ENCODE results near the gene MYL9. TPM values are rescaled to one million over a fixed set of nuclear protein-coding genes. Genes with fewer than 3 reads are reported as not detected.
A peak's percentile ranks its signal among the peaks of the same experiment; 100 is the strongest.

The MYL9 gene
- polyA plus RNA-seq, 1 of the 3 experiments (the other 2 are of a cell fraction): not detected

DNA sequence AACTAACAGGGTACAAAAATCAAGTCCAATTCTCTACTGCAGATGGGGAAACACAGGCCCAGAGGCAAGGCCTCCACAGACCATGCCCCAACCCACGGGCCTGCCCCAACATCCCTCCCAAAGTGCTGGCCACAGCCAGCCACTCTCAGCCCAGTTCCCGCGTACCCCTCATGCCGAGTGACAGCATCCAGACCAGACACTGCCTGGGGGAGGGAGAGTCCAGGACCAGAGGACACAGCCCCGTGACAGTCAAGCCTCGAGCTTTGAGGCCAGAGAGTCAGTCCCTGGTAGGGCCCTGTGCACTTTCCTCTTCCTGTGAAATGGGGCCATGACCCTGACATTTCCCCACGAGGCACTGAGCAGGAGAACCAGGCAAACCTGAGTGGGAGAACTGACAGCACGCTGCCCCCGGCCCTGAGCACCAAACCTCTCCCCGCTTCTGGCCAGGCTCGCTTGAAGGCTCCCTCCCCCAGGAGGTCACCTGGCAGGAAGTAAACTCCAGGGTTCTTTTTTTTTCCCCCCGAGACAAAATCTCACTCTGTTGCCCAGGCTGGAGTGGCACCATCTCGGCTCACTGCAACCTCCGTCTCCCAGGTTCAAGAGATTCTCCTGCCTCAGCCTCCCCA lies 4.9 kb downstream of the MYL9 start (continued):
- TF ChIP-seq, protein P1, sequence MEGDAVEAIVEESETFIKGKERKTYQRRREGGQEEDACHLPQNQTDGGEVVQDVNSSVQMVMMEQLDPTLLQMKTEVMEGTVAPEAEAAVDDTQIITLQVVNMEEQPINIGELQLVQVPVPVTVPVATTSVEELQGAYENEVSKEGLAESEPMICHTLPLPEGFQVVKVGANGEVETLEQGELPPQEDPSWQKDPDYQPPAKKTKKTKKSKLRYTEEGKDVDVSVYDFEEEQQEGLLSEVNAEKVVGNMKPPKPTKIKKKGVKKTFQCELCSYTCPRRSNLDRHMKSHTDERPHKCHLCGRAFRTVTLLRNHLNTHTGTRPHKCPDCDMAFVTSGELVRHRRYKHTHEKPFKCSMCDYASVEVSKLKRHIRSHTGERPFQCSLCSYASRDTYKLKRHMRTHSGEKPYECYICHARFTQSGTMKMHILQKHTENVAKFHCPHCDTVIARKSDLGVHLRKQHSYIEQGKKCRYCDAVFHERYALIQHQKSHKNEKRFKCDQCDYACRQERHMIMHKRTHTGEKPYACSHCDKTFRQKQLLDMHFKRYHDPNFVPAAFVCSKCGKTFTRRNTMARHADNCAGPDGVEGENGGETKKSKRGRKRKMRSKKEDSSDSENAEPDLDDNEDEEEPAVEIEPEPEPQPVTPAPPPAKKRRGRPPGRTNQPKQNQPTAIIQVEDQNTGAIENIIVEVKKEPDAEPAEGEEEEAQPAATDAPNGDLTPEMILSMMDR (IDR thresholded peaks at IDR 0.05): no peak
- TF ChIP-seq TCF12 (IDR thresholded peaks at IDR 0.05): no peak
- TF ChIP-seq RXRA (IDR thresholded peaks at IDR 0.05; ENCODE audit: borderline replicate concordance, low read depth): no peak
- TF ChIP-seq FOXM1 (IDR thresholded peaks at IDR 0.05; ENCODE audit: low read depth): no peak
- TF ChIP-seq NRF1 (IDR thresholded peaks at IDR 0.05; ENCODE audit: low read depth, low read length): no peak

DNA sequence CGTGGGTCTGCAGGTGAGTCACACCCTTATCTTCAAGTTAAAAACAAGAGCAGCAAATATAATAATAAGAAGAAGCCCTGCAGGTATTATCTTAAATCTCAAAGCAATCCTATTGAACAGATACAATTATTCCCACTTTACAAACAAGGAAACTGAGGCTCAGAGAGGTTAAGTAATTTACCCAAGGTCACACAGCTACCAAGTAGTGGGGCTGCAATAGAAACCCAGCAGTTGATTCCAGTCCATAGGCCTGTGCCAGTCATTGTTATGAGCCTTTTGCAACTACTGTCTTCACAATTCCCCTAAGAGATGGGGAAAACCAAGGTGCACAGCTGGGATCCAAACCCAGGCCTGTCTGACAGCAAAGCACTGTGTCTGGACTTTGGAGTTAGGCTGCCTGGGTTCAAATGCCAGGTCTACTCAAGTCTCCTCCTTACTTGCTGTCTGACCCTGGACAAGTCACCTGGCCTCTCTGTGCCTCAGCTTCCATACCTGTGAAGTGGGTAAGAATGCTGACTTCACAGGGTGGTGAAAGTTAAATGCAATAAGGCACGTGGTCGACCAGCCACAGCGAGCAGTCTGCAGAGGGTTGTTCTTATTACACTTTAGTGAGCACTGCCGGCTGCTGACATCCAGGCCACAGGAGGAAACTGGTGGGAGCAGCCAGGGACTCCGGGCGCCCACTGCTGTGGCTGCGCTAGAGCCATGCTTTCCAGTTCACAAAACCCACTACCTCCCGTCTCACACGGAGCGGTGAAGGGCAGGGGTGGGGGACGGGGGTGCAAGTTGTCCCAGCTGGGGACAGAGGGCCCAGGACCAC lies 6.1 kb downstream of the MYL9 start:
- Histone ChIP-seq H3K27ac (ENCODE audit: low read depth in 2 of 2, low read length in 1 of 2) (no peak overlapping the region), H3K27me3 (ENCODE audit: insufficient read depth) (no peaks in the 10 kb centered on the region), H3K4me2 (no peak overlapping the region), H3K9me3 (no peaks in the 10 kb centered on the region), H3K4me1 (ENCODE audit: control insufficient read depth in 1 of 2, insufficient read depth in 2 of 2, low read depth in 1 of 2, low read length in 1 of 2) (peaks cover 0 to 8% of the 10 kb centered on the region in 2 experiments; a peak in 2 of 4 replicates), H3K9me2 (no peaks in the 10 kb centered on the region), H3K79me2 (ENCODE audit: insufficient read depth) (no peaks in the 10 kb centered on the region), H4K20me1 (ENCODE audit: insufficient read depth) (no peaks in the 10 kb centered on the region; the same call in 1 of the 2 replicates), H3K36me3 (replicated peaks in 1 of 2; ENCODE audit: control insufficient read depth in 1 of 2, insufficient read depth in 2 of 2, low read length in 1 of 2) (no peaks in the 10 kb centered on the region), H2AFZ (ENCODE audit: low read depth) (no peak overlapping the region), H3F3A (replicated peaks; ENCODE audit: insufficient read depth) (no peaks in the 10 kb centered on the region), H3K9ac (no peak overlapping the region), H3K4me3 (ENCODE audit: low read depth in 2 of 2, low read length in 1 of 2) (no peak overlapping the region)
- 81% methylated on average over 8 of the region's 12 CpGs for WGBS (ENCODE audit: low lambda C conversion rate)
- ChIA-PET CTCF (interaction anchor here (0.9 to 1.6 kb wide), 4 partner anchors 11 to 108 kb away, joined by 3 to 6 read pairs (median 4); no protein-coding TSS in a partner anchor), POLR2A (no interaction called here)
- no peak for TF ChIP-seq TEAD4 (IDR thresholded peaks at IDR 0.05; ENCODE audit: borderline replicate concordance, insufficient read depth)
- TF ChIP-seq ELF1 (IDR thresholded peaks at IDR 0.05): no peak
- TF ChIP-seq RCOR1 (IDR thresholded peaks at IDR 0.05; ENCODE audit: low read length): no peak
- TF ChIP-seq, protein P2, sequence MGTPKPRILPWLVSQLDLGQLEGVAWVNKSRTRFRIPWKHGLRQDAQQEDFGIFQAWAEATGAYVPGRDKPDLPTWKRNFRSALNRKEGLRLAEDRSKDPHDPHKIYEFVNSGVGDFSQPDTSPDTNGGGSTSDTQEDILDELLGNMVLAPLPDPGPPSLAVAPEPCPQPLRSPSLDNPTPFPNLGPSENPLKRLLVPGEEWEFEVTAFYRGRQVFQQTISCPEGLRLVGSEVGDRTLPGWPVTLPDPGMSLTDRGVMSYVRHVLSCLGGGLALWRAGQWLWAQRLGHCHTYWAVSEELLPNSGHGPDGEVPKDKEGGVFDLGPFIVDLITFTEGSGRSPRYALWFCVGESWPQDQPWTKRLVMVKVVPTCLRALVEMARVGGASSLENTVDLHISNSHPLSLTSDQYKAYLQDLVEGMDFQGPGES (IDR thresholded peaks at IDR 0.05; ENCODE audit: low read depth, low read length): no peak
- no peak for TF ChIP-seq EZH2phosphoT487 (IDR thresholded peaks at IDR 0.05; ENCODE audit: borderline replicate concordance, low read depth)
- TF ChIP-seq YY1 (IDR thresholded peaks at IDR 0.05; ENCODE audit: low read depth): no peak
- DNase-seq: no peak

DNA sequence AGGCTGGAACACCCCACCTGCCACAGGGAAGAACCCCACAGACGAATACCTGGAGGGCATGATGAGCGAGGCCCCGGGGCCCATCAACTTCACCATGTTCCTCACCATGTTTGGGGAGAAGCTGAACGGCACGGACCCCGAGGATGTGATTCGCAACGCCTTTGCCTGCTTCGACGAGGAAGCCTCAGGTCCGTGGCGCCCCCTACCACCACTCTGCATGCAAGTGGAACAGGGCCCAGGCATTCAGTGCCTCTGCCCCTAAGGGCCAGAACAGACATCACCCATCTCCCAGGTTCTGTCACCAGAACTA lies 6.6 kb downstream of the MYL9 start:
- ChIA-PET POLR2A (no interaction called here), CTCF (interaction anchor here (1.0 to 1.6 kb wide), 4 partner anchors 9 to 57 kb away, joined by 4 to 6 read pairs (median 5); partner anchors contain the start of gene RAB5IF)
- Histone ChIP-seq H3K27ac (ENCODE audit: low read depth in 2 of 2, low read length in 1 of 2) (no peak overlapping the region), H4K20me1 (ENCODE audit: insufficient read depth) (no peaks in the 10 kb centered on the region; the same call in 1 of the 2 replicates), H3K36me3 (replicated peaks in 1 of 2; ENCODE audit: control insufficient read depth in 1 of 2, insufficient read depth in 2 of 2, low read length in 1 of 2) (no peaks in the 10 kb centered on the region), H3K27me3 (ENCODE audit: insufficient read depth) (no peaks in the 10 kb centered on the region), H3K9me2 (no peaks in the 10 kb centered on the region), H3F3A (replicated peaks; ENCODE audit: insufficient read depth) (no peaks in the 10 kb centered on the region), H3K4me1 (ENCODE audit: control insufficient read depth in 1 of 2, insufficient read depth in 2 of 2, low read depth in 1 of 2, low read length in 1 of 2) (peaks cover 0 to 8% of the 10 kb centered on the region in 2 experiments; a peak in 2 of 4 replicates), H3K4me2 (no peak overlapping the region), H2AFZ (ENCODE audit: low read depth) (no peak overlapping the region), H3K79me2 (ENCODE audit: insufficient read depth) (no peaks in the 10 kb centered on the region), H3K9me3 (no peaks in the 10 kb centered on the region), H3K4me3 (ENCODE audit: low read depth in 2 of 2, low read length in 1 of 2) (no peak overlapping the region), H3K9ac (no peak overlapping the region)
- 80% methylated on average over 2 of the region's 12 CpGs for WGBS (ENCODE audit: low lambda C conversion rate)
- DNase-seq: peak; percentile 54
- TF ChIP-seq GABPA (IDR thresholded peaks at IDR 0.05; ENCODE audit: low read depth) (no peak), SMC3 (IDR thresholded peaks at IDR 0.05; ENCODE audit: low read depth, low read length) (no peak), SIN3A (IDR thresholded peaks at IDR 0.05; ENCODE audit: borderline replicate concordance, low read depth, low read length) (no peak), FOXJ3 (CRISPR knock-in tag; IDR thresholded peaks at IDR 0.05) (no peak), RAD21 (IDR thresholded peaks at IDR 0.05; ENCODE audit: low read length) (peak; percentile 28; the same call in 1 of the 2 replicates), RCOR1 (IDR thresholded peaks at IDR 0.05; ENCODE audit: low read length) (no peak), FOSL2 (IDR thresholded peaks at IDR 0.05; ENCODE audit: borderline replicate concordance, low read depth) (no peak)
- TF ChIP-seq, protein P1 (IDR thresholded peaks at IDR 0.05): peak; percentile 26; the same call in 1 of the 2 replicates

Measured in SK-N-SH (cell line).